ENCODE data around the gene CAPN5.

DNA sequence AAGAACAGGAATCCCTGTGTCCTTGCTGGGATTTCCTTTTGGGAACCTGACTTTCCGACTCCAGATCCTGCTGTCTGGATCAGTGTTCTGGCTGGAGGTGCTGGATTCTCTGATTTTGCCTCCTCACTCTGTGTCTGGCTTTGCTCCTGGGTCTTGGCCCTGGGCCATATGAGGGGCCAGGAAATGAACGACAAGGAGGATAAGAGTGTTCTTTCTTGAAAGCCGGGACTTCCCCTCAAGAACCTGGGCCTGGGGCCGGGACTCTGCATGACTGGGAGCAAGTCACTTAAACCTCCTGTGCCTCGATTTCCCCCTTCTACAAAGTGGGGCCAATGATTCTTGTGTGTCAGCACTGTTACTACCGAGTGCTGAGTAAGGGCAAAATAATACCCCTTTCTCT is 58.4 kb downstream of the CAPN5 start:
- TF ChIP-seq, protein P1, sequence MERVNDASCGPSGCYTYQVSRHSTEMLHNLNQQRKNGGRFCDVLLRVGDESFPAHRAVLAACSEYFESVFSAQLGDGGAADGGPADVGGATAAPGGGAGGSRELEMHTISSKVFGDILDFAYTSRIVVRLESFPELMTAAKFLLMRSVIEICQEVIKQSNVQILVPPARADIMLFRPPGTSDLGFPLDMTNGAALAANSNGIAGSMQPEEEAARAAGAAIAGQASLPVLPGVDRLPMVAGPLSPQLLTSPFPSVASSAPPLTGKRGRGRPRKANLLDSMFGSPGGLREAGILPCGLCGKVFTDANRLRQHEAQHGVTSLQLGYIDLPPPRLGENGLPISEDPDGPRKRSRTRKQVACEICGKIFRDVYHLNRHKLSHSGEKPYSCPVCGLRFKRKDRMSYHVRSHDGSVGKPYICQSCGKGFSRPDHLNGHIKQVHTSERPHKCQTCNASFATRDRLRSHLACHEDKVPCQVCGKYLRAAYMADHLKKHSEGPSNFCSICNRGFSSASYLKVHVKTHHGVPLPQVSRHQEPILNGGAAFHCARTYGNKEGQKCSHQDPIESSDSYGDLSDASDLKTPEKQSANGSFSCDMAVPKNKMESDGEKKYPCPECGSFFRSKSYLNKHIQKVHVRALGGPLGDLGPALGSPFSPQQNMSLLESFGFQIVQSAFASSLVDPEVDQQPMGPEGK (CRISPR knock-in tag; IDR thresholded peaks at IDR 0.05; ENCODE audit: borderline replicate concordance): no peak
- TF ChIP-seq TOX (CRISPR knock-in tag; IDR thresholded peaks at IDR 0.05; ENCODE audit: borderline replicate concordance): no peak
- TF ChIP-seq ZNF565 (CRISPR knock-in tag; conservative IDR thresholded peaks at IDR 0.05; ENCODE audit: low read depth): no peak
- no peak for TF ChIP-seq PPARA (CRISPR knock-in tag; IDR thresholded peaks at IDR 0.05; ENCODE audit: borderline replicate concordance)
- no peak for TF ChIP-seq ZFP30 (CRISPR knock-in tag; IDR thresholded peaks at IDR 0.05)
- no peak for TF ChIP-seq ZFP3 (CRISPR knock-in tag; IDR thresholded peaks at IDR 0.05)
- TF ChIP-seq, protein P2, sequence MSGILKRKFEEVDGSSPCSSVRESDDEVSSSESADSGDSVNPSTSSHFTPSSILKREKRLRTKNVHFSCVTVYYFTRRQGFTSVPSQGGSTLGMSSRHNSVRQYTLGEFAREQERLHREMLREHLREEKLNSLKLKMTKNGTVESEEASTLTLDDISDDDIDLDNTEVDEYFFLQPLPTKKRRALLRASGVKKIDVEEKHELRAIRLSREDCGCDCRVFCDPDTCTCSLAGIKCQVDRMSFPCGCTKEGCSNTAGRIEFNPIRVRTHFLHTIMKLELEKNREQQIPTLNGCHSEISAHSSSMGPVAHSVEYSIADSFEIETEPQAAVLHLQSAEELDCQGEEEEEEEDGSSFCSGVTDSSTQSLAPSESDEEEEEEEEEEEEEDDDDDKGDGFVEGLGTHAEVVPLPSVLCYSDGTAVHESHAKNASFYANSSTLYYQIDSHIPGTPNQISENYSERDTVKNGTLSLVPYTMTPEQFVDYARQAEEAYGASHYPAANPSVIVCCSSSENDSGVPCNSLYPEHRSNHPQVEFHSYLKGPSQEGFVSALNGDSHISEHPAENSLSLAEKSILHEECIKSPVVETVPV (CRISPR knock-in tag; IDR thresholded peaks at IDR 0.05): no peak

Measured in SK-N-SH treated with all-trans-retinoic acid at 6 μM for 48 hours (cell line).